Measurements from ENCODE around the gene SZT2.

- TF ChIP-seq CTCF (IDR thresholded peaks at IDR 0.05; ENCODE audit: low read depth, low read length) (no peak), EZH2phosphoT487 (IDR thresholded peaks at IDR 0.05; ENCODE audit: low read depth) (no peak)
Observed at GRCh38 chr1:43477716-43478115, 88.0 kb downstream of the SZT2 start.

Data from OCI-LY3 (cell line).